ENCODE data around the gene PRDX5. TPM values are rescaled to one million over a fixed set of nuclear protein-coding genes. Genes with fewer than 3 reads are reported as not detected.

PRDX5 gene
- total RNA-seq, 1 donor from 2014 or later = 169 TPM

DNA sequence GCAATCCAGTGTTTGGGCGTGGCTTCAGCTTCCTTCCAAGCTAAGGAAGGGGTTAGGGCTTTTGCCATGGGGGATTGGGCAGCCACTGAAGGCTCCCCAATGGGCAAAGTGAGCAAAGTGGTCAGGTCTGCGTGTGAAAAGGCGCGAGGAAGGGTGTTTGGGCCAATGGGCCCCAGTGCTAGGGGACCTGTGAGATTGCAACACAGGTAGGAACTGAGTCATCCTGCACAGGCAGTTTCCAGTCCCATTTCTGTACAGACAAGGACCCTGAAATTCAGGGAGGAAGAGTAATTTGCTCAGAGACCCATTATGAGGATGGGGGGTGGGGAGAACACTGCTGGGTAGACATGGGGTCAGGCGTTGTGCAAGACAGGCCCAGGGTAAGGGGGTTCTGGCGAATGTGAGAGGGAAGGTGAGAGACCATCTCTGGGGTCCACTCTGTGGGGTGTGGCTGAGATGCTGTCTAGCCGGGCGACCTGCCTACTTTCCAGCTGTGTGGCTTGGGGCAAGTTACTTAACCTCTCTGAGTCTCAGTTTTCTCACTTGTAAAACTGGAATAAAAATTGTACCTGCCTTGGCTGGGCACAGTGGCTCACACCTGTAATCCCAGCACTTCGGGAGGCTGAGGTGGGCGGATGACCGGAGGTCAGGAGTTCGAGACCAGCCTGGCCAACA, 29.4 kb downstream of the PRDX5 start:
- DNase-seq = no peak

DNA sequence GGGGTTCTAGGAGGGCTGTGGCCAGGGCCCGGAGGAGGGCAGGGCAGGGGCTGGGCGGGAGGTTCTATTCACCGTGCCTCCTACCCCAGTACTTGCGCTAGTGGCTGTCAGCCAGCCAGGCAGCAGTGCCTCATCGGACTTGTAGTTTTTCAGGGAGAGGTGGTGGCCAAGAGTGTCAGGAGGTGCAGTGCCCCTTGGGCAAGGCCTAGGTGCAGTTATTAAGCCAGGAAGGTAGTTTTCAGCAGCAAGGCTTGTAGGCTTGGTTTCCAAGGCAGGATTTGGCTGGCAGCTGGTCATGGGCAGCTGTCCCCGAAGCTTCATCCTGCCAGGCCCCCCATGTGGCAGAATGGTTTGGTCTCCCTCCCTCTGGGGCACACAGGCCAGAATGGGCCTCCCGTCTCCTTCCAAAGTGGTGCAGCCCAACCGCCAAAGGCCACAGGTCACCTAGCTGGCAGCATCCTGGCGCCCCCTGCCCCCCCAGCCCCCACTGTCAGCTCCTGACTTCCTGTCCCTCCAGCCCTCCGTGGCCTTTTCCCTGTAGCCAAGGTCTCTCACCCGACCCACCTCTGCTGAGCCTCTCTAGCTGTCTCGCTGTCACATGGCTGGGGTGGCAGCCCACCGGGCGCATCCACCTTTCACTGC, 30.6 kb downstream of the PRDX5 start:
- peak; percentile 74 for DNase-seq

DNA sequence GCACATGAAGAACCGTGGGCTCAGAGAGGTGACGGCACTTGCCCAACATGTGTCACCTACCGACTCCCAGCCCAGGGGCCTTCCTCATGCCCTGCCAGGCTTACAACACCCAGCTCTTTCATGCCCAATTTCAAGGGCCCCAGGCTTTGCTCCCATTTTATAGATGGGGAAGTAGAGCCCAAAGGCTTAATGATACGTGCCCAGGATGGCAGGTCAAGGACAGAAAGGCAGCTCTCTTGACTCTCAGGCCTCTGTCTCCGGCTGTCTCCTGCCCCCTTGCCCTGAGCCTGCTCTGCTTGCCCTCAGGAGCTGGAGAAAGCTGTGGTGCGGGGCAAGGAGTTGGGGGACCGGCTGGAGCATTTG, 31.1 kb downstream of the PRDX5 start:
- no peak for DNase-seq

DNA sequence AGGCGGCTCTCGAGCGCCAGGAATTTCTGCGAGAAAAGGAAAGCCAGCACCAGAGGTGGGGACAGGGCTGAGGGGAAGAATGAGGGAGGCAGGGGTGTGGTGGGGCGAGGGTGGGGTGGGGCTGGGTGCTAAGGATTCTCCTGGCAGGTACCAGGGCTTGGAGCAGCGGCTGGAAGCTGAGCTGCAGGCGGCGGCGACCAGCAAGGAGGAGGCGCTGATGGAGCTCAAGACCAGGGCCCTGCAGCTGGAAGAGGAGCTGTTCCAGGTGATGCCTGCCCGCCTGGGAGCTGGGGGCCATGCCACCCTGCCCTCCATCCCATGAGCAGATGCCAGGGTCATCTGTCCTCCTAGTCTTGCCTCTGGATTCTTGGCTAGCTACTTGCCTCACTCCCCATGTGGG, 31.5 kb downstream of the PRDX5 start:
- DNase-seq = no peak

DNA sequence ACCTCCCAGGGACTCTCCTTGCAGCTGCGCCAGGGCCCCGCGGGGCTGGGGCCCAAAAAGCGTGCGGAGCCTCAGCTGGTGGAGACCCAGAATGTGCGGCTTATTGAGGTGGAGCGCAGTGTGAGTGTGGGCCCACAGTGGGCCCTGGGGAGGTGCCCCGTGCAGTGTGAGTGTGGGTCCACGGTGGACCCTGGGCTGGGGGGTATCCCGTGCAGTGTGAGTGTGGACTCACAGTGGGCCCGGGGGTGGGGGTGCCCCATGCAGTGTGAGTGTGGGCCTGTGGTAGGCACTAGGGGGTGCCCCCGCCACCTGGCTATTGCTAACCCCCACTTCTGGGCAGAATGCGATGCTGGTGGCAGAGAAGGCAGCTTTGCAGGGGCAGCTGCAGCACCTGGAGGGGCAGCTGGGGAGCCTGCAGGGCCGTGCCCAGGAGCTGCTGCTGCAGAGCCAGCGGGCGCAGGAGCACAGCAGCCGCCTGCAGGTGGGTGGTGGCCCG, 33.3 kb downstream of the PRDX5 start:
- DNase-seq = no peak

DNA sequence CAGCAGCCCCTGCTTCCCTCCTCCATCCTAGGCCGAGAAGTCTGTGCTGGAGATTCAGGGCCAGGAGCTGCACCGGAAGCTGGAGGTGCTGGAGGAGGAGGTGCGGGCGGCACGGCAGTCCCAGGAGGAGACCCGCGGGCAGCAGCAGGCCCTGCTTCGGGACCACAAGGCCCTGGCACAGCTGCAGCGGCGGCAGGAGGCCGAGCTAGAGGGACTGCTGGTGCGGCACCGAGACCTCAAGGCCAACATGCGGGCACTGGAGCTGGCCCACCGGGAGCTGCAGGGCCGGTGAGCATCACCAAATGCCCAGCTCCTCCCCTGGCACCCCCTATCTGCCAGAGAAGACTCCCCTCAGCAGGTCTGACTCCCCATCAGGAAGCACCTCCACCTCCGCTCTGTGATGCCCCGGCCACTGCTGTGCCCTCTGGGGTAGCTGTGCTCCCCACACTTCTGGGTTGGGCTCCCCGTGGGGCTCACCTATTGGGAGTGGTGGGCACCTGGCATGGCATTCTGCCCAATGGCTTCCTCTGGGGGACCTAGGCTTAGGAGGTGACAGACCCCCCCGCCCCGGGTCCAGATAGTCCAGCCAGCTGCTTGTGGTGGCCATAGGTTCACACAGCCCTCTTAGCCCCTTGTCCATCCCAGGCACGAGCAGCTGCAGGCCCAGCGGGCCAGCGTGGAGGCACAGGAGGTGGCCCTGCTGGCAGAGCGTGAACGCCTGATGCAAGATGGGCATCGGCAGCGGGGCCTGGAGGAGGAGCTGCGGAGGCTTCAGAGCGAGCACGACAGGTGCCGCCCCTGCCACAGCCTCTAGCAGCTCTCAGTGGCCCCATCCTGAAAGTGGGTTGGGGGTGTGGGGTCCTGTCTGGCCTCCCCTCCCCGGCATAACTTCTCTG, 34.4 kb downstream of the PRDX5 start:
- DNase-seq = peak; percentile 68

DNA sequence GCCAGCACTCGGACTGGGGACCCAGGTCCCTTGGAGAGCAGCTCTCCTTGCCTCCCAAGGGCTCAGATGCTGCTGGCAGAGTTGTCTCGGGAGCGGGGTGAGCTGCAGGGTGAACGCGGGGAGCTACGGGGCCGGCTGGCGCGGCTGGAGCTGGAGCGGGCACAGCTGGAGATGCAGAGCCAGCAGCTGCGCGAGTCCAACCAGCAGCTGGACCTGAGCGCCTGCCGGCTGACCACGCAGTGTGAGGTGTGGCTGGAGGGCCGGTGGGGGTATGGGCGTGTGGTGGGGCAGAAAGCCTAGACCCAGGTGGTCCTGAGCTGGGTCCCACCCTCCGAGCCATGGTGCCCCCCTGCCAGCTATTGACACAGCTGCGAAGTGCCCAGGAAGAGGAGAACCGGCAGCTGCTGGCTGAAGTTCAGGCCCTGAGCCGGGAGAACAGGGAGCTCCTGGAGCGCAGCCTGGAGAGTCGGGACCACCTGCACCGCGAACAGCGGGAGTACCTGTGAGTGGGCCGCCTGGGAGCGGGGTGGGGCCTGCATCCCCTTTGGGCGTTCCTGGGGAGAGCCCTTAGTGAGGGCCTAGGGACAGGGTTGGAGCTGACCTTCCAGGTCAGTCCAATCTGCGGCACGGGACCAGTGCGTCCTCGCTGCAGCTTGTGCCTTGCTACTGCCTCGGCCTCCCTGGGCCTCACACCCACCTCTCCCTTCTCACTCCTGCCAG, 35.2 kb downstream of the PRDX5 start:
- DNase-seq = peak; percentile 75

DNA sequence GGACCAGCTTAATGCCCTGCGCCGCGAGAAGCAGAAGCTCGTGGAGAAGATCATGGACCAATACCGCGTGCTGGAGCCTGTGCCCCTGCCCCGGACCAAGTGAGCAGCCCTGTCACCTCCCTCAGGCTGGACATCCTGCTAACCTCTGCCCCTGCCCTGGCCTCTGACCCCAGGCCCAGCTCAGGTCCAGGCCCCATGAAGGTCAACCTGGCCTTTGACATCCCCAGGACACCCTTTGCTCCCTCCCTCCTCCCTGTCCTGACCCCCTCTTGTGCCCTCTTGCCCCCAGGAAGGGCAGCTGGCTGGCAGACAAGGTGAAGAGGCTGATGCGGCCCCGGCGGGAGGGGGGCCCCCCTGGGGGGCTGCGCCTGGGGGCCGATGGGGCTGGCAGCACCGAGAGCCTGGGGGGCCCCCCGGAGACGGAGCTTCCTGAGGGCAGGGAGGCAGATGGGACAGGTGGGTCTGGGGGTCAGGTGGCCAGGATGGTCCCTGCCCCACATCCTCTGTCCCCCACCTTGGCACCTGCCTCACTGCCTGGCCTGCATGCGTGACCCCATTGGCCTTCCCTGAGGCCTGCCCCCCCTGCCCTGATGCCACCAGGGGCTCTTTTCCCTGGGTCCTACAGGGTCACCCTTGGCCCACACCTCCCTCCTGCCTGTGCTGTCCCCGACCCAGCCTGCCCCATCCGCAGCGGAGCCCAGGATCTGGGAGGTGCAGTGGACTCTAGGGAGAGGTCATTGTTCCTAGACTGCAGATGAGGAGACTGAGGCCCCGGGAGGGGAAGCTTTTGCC, 36.0 kb downstream of the PRDX5 start:
- DNase-seq = no peak

DNA sequence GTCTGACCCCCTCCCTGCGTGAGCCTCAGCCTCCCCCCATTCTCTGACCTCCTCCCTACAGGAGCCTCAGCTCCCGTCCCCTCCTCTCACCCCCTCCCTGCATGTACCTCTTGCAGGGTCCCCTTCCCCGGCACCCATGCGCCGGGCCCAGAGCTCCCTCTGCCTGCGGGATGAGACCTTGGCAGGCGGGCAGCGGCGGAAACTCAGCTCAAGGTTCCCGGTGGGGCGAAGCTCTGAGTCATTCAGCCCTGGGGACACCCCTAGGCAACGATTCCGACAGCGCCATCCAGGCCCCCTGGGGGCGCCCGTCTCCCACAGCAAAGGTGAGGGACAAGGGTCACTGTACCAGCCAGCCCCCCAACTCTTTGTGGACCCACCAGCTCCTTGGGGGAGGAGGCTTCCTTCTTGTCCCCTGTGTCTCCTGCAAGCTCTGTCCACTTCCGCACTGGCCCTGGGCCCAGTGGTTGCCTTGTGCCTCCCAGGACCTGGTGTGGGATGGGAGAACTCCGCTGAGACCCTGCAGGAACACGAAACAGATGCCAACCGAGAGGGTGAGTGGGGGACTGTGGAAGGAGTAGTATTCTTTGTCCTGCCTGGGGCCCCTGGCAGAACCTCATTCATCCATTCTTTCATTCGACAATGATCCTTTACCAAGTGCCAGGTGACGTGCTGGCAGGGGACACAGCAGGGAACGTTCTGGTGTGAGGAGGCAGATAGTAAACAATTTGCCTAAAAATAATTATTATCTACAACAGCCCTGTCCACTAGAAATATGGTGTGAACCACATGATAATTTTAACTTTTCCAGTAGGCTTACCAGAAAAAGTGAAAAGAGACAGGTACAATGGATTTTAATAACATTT, 37.4 kb downstream of the PRDX5 start:
- peak; percentile 67 for DNase-seq

DNA sequence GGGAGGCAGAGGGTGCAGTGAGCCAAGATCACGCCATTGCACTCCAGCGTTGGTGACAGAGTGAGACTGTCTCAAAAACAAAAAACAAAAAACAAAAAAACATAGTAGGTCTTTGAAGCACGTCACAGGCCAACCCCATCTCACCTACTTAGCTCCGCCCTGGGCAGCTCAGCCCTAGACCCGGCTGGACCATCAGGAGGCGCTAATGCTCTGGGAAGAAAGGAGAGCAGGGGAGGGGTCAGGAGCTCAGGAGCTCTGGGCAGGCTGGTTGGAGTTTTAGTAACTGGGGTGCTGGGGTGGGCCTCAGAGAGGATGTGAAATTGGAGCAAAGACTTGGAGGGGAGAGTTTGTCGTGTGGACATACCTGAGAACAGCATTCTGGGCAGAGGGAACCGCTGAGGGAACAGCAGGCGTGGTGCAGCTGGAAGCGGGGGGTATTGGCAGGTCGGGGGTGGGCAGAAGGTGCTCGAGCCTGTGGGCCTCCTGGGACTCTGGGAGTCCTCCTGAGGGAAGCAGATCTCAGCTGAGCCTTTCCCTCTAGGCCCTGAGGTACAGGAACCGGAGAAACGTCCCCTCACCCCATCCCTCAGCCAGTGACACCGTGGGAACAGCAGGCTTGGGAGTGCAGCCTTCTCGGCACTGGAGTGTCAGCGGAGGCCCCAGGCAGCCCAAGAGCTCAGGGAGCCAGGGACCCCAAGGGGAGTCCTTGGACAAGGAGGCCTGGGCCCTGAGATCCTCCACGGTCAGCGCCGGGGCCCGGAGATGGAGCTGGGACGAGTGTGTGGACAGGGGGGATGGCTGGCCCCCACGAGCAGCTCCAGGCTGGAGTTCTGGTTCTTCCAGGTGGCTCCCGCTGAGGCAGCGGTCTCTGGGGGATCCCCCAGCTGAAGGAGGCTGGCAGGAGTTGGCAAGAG, 38.8 kb downstream of the PRDX5 start:
- DNase-seq = peak; percentile 57

DNA sequence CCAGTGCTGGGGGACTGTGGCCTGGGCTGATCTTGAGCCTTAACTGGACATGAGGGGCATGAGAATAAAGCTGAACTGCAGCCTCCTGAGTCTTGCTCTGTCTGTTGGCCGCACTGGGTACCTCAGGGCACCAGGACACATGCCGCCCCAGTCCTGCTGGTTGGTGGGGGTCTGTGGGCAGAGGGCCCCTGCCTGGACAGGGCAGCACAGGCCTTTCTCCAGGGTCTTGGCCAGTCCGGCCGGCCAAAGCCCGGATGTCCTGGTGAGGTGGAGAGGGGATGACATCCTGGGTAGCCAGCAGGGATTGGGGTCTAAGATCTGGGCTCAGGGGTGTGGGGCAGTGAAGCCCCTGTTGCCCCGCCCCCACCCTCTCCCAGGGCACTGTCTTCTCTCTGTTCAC, 39.5 kb downstream of the PRDX5 start:
- DNase-seq = no peak

DNA sequence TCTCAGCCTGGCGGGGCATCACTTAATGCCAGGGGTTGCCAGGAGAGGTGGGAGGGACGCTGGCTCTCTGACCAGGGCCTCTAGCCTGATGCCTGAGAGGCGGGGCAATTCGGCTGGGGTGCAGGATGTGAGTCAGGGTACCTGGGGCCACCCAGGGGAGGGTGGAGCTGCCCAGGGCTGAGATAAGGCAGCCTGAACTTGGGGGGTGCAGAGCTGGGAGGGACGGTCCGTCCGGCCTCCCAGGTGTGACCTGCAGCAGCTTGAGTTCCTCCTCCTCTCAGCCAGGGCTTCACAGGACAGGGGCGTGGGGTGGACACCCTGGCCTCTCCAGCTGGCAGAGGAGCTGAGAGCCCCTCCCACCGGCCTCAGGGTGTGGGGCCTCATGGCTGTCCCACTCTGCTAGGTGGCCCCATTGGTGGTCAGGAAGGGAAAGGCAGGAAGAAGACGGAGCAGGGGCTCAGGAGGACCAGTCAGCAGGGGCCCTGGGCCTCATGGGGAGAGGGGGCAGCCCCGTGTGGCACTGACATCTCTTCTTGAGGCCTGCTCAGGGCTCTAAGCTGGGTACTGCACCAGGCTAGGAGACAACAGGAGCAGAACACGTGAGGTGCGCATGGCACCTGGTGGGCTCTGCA, 40.1 kb downstream of the PRDX5 start:
- DNase-seq = no peak

DNA sequence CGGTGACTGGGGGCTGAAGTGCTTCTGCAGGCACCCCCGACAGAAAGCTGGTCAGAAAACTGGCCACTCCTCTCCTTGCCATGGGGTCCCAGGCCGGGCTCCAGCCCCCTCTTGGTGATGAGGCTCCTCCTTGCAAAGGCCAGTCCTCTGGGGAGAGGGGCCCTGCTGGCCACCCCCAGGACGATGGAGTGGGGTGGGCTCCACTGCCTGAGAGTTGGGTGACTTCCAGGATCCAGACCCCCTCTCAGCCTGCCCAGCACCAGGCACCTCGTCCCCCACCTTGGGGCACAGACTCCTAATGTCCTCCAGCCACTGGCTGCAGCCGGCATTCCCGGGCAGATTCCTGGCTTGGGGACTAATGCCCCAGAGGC, 40.6 kb downstream of the PRDX5 start:
- no peak for DNase-seq

DNA sequence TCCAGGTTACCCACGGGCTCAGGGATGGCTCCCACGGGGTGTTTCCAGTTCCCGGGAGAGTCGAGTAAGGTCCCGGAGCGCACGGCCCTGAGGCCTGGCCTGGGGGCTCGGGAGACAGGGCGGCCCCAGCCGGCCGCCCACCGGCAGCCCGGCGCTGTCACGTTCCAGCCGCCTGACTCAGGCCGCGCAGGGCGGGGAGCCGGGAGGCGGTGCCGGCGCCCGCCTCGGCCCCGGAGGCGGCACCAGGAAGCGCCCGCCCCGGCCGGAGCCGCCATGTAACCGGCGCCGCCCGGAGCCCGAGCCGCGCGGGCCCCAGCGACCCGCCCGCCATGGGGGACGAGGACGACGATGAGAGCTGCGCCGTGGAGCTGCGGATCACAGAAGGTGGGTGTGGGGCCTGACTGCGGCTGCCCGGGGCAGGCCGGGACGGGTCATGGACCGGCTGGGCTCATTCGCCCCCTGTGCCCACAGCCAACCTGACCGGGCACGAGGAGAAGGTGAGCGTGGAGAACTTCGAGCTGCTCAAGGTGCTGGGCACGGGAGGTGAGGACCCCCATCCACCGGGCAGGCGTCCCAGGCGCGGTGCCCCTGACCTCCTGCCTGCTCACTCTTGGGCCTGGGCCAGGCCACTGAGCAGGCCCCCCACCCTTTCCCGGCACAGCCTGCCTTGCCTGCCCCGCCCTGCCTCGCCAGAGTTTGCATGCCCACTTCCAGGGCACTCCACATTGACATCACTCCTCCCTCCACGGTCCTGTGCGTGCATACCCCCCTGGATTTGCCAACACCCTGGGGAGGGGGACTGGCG, 41.2 kb downstream of the PRDX5 start, which contains the start of gene RPS6KA4:
RPS6KA4 (plus strand) TSS at position 256 of the 805 bp plus-strand sequence; CDS start at position 330, 74 bp downstream.
- DNase-seq = peak; percentile 81

DNA sequence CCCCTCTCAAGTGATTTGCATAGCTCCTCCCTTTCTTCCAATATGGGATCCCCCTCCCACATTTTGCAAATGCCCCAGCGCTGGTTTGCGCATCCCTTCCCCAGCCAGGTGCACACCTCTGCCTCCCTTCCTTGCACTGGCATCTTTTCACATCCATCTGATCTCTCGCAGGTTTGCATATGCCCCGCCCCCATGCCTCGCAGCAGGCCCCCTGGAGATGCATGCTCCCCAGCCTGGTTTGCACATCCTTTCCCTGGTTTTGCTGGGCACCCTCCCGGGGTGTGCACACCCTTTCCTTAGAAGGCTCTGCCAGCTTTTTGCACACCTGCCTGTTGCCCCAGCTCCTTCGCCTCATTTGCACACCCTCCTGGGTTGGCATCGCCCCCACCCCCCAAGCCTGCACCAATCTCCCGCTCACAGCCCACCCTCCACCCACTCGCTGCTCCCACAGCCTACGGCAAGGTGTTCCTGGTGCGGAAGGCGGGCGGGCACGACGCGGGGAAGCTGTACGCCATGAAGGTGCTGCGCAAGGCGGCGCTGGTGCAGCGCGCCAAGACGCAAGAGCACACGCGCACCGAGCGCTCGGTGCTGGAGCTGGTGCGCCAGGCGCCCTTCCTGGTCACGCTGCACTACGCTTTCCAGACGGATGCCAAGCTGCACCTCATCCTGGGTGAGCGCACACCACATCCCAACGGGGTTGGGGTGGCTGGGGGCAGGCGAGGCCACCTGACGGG, 42.0 kb downstream of the PRDX5 start:
- DNase-seq = no peak

DNA sequence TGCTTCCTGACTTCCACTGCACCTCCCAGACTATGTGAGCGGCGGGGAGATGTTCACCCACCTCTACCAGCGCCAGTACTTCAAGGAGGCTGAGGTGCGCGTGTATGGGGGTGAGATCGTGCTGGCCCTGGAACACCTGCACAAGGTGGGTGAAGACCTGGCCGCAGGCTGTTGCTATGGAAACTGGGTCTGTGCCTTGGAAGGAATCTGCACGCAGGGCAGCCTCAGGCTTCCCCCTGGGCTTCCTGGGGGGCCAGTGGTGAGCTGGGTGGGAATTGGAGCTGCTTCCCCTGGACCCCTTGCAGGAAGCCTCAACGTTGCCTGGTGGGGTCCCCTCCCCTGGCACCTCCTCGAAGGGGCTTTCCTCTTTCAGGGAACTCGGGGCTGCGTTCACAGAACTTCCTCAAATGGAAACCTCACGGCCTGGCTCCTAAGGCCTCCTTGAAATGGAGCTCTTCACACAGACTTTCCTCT, 42.6 kb downstream of the PRDX5 start:
- no peak for DNase-seq

DNA sequence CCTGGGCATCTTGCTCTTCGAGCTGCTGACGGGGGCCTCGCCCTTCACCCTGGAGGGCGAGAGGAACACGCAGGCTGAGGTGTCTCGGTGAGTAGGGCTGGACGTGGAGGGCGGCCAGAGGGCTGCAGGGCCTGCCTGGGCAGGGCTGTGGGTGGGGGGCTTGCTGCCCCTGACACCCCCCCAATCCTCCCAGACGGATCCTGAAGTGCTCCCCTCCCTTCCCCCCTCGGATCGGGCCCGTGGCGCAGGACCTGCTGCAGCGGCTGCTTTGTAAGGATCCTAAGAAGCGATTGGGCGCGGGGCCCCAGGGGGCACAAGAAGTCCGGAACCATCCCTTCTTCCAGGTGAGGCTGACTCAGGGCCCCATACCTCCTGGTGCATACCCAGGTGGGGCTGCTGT, 43.7 kb downstream of the PRDX5 start:
- no peak for DNase-seq

Data from tongue (tissue), 2 donors.